ENCODE data around the gene CD55.

DNA sequence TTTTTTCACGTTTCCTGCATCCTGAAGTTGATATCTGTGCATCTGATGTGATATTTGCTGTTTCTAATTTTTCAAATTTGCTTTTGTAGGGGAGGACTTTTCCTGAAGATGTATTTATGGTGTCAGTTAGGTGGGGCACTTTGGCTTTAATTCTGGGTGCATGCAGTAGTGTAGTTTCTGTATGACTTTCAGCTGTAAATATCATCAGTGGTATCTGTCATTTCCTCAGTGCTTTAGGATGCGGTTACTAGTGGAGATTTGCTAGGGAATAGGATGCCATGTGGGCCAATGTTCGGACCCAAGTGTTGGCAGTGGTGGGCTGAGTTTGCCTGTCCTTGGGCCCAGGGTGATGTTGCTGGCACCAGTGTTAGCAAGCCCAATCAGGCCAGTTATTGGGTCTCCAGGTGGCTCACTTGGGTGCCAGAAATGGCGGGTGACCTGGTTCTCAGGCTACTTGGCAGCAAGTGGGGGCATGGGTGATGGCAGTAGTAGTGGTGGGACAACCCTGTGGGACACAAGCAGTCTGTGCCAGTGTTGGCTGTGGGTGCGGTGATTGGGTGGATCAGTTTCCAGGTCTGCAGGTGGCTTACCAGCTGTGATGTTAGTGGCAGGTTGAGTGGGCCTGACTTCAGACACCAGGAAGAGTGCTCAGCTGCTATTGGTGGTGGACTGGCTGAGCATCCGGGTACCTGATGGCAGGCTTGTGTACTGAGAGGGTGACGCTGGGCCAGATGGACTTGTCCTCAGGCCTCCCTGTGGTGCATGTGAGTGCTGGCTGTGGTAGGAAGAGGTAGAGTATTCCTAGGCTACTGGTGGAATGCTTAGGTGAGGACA is 24.4 kb downstream of the CD55 start:
- TF ChIP-seq, protein P1, sequence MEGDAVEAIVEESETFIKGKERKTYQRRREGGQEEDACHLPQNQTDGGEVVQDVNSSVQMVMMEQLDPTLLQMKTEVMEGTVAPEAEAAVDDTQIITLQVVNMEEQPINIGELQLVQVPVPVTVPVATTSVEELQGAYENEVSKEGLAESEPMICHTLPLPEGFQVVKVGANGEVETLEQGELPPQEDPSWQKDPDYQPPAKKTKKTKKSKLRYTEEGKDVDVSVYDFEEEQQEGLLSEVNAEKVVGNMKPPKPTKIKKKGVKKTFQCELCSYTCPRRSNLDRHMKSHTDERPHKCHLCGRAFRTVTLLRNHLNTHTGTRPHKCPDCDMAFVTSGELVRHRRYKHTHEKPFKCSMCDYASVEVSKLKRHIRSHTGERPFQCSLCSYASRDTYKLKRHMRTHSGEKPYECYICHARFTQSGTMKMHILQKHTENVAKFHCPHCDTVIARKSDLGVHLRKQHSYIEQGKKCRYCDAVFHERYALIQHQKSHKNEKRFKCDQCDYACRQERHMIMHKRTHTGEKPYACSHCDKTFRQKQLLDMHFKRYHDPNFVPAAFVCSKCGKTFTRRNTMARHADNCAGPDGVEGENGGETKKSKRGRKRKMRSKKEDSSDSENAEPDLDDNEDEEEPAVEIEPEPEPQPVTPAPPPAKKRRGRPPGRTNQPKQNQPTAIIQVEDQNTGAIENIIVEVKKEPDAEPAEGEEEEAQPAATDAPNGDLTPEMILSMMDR (IDR thresholded peaks at IDR 0.05), result no peak
- TF ChIP-seq POLR2A (IDR thresholded peaks at IDR 0.05), result no peak

All from adrenal gland (tissue), 5 donors.